CD4-positive, CD25-positive, alpha-beta regulatory T cell (primary cell): Measurements from ENCODE around the gene MED14. TPM values are rescaled to one million over a fixed set of nuclear protein-coding genes. Genes with fewer than 3 reads are reported as not detected.

Experiments used
- ATAC-seq, 2 donors: fragments of 150-1000 bp; cut with Tn5 transposase; one replicate each; pipeline ENCODE4 v1.10.0; 2021; ENCODE audit warnings: low read depth in 2 of 2, moderate number of reproducible peaks in 2 of 2, moderate library complexity in 1 of 2
- DNase-seq, 3 donors: peaks; one replicate each; pipeline versions ENCODE4 v3.0.0 to v3.0.0-alpha.2; 2012 to 2022; ENCODE audit warnings: mixed read lengths in 1 of 3
- H3K27ac ChIP-seq: one replicate; pipeline ENCODE4 v1.7.0; 2013; ENCODE audit warnings: mild to moderate bottlenecking, low read length; ENCODE audit not compliant: insufficient read depth, poor library complexity, severe bottlenecking
- H3K27me3 ChIP-seq: one replicate; pipeline ENCODE4 v1.7.0; 2013; ENCODE audit warnings: low read length; ENCODE audit not compliant: control insufficient read depth, insufficient read depth
- H3K36me3 ChIP-seq: one replicate; pipeline ENCODE4 v1.7.0; 2013; ENCODE audit warnings: mild to moderate bottlenecking, low read length, moderate library complexity; ENCODE audit not compliant: control insufficient read depth, insufficient read depth
- H3K4me1 ChIP-seq: 2 replicates; pipeline ENCODE4 v1.7.0; 2013; ENCODE audit warnings: mild to moderate bottlenecking, low read length; ENCODE audit not compliant: insufficient read depth, control insufficient read depth, poor library complexity, severe bottlenecking
- H3K4me3 ChIP-seq: one replicate; pipeline ENCODE4 v1.7.0; 2013; ENCODE audit warnings: low read depth, mild to moderate bottlenecking, low read length, moderate library complexity
- H3K9me3 ChIP-seq, 2 experiments: 1 replicate in 1 of 2; 2 replicates in 1 of 2; pipeline ENCODE4 v1.7.0; 2013; ENCODE audit warnings: low read length in 2 of 2, mild to moderate bottlenecking in 1 of 2, moderate library complexity in 1 of 2; ENCODE audit not compliant: control insufficient read depth in 2 of 2
- H3K27ac Mint-ChIP-seq, 3 donors: one replicate each; pipeline ENCODE4 v1.8.0; 2020 to 2022; ENCODE audit warnings: mild to moderate bottlenecking in 3 of 3, mixed read lengths in 3 of 3, moderate library complexity in 2 of 3
- H3K27me3 Mint-ChIP-seq: one replicate; pipeline ENCODE4 v1.8.0; 2022; ENCODE audit warnings: mild to moderate bottlenecking, mixed read lengths
- H3K36me3 Mint-ChIP-seq: one replicate; pipeline ENCODE4 v1.8.0; 2020; ENCODE audit warnings: mixed read lengths
- H3K4me1 Mint-ChIP-seq, 4 donors: one replicate each; pipeline ENCODE4 v1.8.0; 2020 to 2022; ENCODE audit warnings: mixed read lengths in 4 of 4, mild to moderate bottlenecking in 1 of 4
- H3K4me3 Mint-ChIP-seq, 4 donors: one replicate each; pipeline ENCODE4 v1.8.0; 2020 to 2022; ENCODE audit warnings: mild to moderate bottlenecking in 4 of 4, mixed read lengths in 4 of 4, moderate library complexity in 3 of 4
- H3K9me3 Mint-ChIP-seq, 7 donors: one replicate each; pipeline ENCODE4 v1.8.0; 2020 to 2022; ENCODE audit warnings: mixed read lengths in 7 of 7, mild to moderate bottlenecking in 3 of 7, moderate library complexity in 2 of 7
- polyA plus RNA-seq, 4 donors: library from polyadenylated mRNA; unstranded; fragments of 300-500 nt; fragmentation: Illumina TruSeq; gene quantifications; one replicate each; pipeline ENCODE4 v1.2.3, GENCODE V29; 2021
- total RNA-seq: library from RNA; stranded (reverse); gene quantifications from one replicate; pipeline ENCODE4 v1.2.3, GENCODE V29; 2022

Gene MED14
- total and polyA plus RNA-seq, 5 donors from 2014 or later, result 3.1 to 44.2 (median 6.2) TPM

- Histone ChIP-seq H3K27me3 (no peaks in the 10 kb centered on the region), H3K9me3 (no peaks in the 10 kb centered on the region), H3K36me3 (peaks cover 4% of the 10 kb centered on the region), H3K27ac (no peak overlapping the region), H3K4me1 (no peaks in the 10 kb centered on the region), H3K4me3 (no peak overlapping the region)
- Mint-ChIP-seq H3K4me1 (no peaks in the 10 kb centered on the region), H3K27ac (no peak overlapping the region), H3K9me3 (peaks cover 0 to 2% (median 0%) of the 10 kb centered on the region in 7 donors), H3K27me3 (no peaks in the 10 kb centered on the region), H3K4me3 (no peak overlapping the region), H3K36me3 (peaks cover 11% of the 10 kb centered on the region)
- ATAC-seq (no peak), DNase-seq (no peak)
Observed at GRCh38 chrX:40622479-40623138, 112.7 kb downstream of the MED14 start.

- ATAC-seq, result no peak
- H3K4me1 Mint-ChIP-seq, result no peaks in the 10 kb centered on the region
- no peaks in the 10 kb centered on the region for H3K9me3 ChIP-seq
- no peaks in the 10 kb centered on the region for H3K36me3 Mint-ChIP-seq
- H3K4me3 Mint-ChIP-seq, result no peak overlapping the region
- H3K4me3 ChIP-seq, result no peak overlapping the region
- peaks cover 0 to 1% (median 0%) of the 10 kb centered on the region in 7 donors for H3K9me3 Mint-ChIP-seq
- no peaks in the 10 kb centered on the region for H3K27me3 ChIP-seq
- no peak overlapping the region for H3K27ac Mint-ChIP-seq
- H3K4me1 ChIP-seq, result no peaks in the 10 kb centered on the region
- DNase-seq, result no peak
- H3K36me3 ChIP-seq, result no peaks in the 10 kb centered on the region
- H3K27ac ChIP-seq, result no peak overlapping the region
- no peaks in the 10 kb centered on the region for H3K27me3 Mint-ChIP-seq
Observed at GRCh38 chrX:40617566-40617965, 117.8 kb downstream of the MED14 start.

- no peak for ATAC-seq
- no peaks in the 10 kb centered on the region for H3K36me3 Mint-ChIP-seq
- Histone ChIP-seq H3K4me3 (no peak overlapping the region), H3K36me3 (no peaks in the 10 kb centered on the region), H3K9me3 (no peaks in the 10 kb centered on the region), H3K27ac (no peak overlapping the region), H3K27me3 (no peaks in the 10 kb centered on the region), H3K4me1 (no peaks in the 10 kb centered on the region)
- H3K27me3 Mint-ChIP-seq, result no peaks in the 10 kb centered on the region
- no peak overlapping the region for H3K27ac Mint-ChIP-seq
- no peak overlapping the region for H3K4me3 Mint-ChIP-seq
- H3K9me3 Mint-ChIP-seq, result peaks cover 0 to 1% (median 0%) of the 10 kb centered on the region in 7 donors
- DNase-seq, result no peak
- H3K4me1 Mint-ChIP-seq, result no peaks in the 10 kb centered on the region
Observed at GRCh38 chrX:40615976-40616375, 119.4 kb downstream of the MED14 start.

- no peak for DNase-seq
- no peaks in the 10 kb centered on the region for H3K4me1 Mint-ChIP-seq
- H3K27ac ChIP-seq, result no peak overlapping the region
- ATAC-seq, result no peak
- no peaks in the 10 kb centered on the region for H3K4me1 ChIP-seq
- no peak overlapping the region for H3K4me3 Mint-ChIP-seq
- no peaks in the 10 kb centered on the region for H3K9me3 Mint-ChIP-seq
- H3K27me3 Mint-ChIP-seq, result no peaks in the 10 kb centered on the region
- H3K27ac Mint-ChIP-seq, result no peak overlapping the region
- no peaks in the 10 kb centered on the region for H3K36me3 ChIP-seq
- no peaks in the 10 kb centered on the region for H3K36me3 Mint-ChIP-seq
- H3K9me3 ChIP-seq, result no peaks in the 10 kb centered on the region
- H3K4me3 ChIP-seq, result no peak overlapping the region
- no peaks in the 10 kb centered on the region for H3K27me3 ChIP-seq
Observed at GRCh38 chrX:40612511-40612910, 122.8 kb downstream of the MED14 start.

- H3K4me3 Mint-ChIP-seq, result no peak overlapping the region
- H3K36me3 Mint-ChIP-seq, result peaks cover 14% of the 10 kb centered on the region
- peaks cover 11% of the 10 kb centered on the region for H3K36me3 ChIP-seq
- no peaks in the 10 kb centered on the region for H3K27me3 ChIP-seq
- H3K9me3 Mint-ChIP-seq, result peaks cover 0 to 1% (median 0%) of the 10 kb centered on the region in 7 donors
- DNase-seq, result no peak
- H3K4me3 ChIP-seq, result no peak overlapping the region
- H3K27me3 Mint-ChIP-seq, result no peaks in the 10 kb centered on the region
- H3K4me1 Mint-ChIP-seq, result no peaks in the 10 kb centered on the region
- no peaks in the 10 kb centered on the region for H3K9me3 ChIP-seq
- H3K27ac ChIP-seq, result no peak overlapping the region
- ATAC-seq, result no peak
- no peaks in the 10 kb centered on the region for H3K4me1 ChIP-seq
- no peak overlapping the region for H3K27ac Mint-ChIP-seq
Observed at GRCh38 chrX:40607381-40607780, 128.0 kb downstream of the MED14 start.

- H3K4me3 Mint-ChIP-seq, result no peak overlapping the region
- Histone ChIP-seq H3K4me3 (no peak overlapping the region), H3K36me3 (peaks cover 39% of the 10 kb centered on the region), H3K4me1 (no peaks in the 10 kb centered on the region), H3K27me3 (no peaks in the 10 kb centered on the region), H3K9me3 (no peaks in the 10 kb centered on the region), H3K27ac (no peak overlapping the region)
- peaks cover 17% of the 10 kb centered on the region for H3K36me3 Mint-ChIP-seq
- no peak overlapping the region for H3K27ac Mint-ChIP-seq
- peaks cover 0 to 4% (median 0%) of the 10 kb centered on the region in 4 donors for H3K4me1 Mint-ChIP-seq
- ATAC-seq, result no peak
- peaks cover 0 to 2% (median 0%) of the 10 kb centered on the region in 7 donors for H3K9me3 Mint-ChIP-seq
- no peak for DNase-seq
- H3K27me3 Mint-ChIP-seq, result no peaks in the 10 kb centered on the region
Observed at GRCh38 chrX:40603446-40603845, 131.9 kb downstream of the MED14 start.

Other genes with a start within 250 kb of the MED14 start
- 63.2 TPM for gene ATP6AP2, start 154.6 kb downstream of the MED14 start, total RNA-seq
- gene ATP6AP2, start 154.6 kb downstream of the MED14 start, polyA plus RNA-seq, result 100 to 1,000 TPM; 153 to 209 (median 163) TPM
- not detected for gene MPC1L, start 112.1 kb downstream of the MED14 start, total RNA-seq
- gene MPC1L, start 112.1 kb downstream of the MED14 start, polyA plus RNA-seq, result under 1 TPM in 1 of 4 donors, not detected in 3; 0.42 TPM
- gene CXorf38, start 88.0 kb downstream of the MED14 start, total RNA-seq, result 26.0 TPM
- 10 to 100 TPM; 34.0 to 36.9 (median 35.9) TPM for gene CXorf38, start 88.0 kb downstream of the MED14 start, polyA plus RNA-seq